ENCODE results near the gene PRSS1. TPM values are rescaled to one million over a fixed set of nuclear protein-coding genes. Genes with fewer than 3 reads are reported as not detected.
"Not testable (repeated sequence)": the region's sequence is repeated elsewhere in the genome, so short reads cannot be mapped to it uniquely, and the experiment has no call there.

The PRSS1 gene
- total RNA-seq, 1 donor from 2014 or later, result not detected

DNA sequence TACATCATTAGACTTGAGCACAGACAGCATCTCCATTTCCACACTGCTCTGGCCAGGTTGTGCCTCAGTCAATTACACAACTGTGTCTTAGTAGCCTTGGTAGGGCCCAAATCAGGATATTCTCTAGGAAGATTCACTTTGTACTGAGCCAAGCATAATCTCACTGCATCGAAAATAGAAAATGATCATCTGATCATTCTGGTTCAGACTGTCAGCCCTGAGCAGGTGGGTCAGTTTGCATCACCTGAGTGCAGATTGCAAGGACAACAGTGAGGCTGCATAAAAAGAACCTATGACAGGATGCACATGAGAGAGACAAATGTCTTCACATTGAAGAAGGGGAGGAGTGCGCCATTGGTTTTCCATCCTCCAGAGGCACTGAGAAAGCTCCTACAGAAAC, 862 bp upstream of the PRSS1 start:
- not testable (repeated sequence) for DNase-seq

DNA sequence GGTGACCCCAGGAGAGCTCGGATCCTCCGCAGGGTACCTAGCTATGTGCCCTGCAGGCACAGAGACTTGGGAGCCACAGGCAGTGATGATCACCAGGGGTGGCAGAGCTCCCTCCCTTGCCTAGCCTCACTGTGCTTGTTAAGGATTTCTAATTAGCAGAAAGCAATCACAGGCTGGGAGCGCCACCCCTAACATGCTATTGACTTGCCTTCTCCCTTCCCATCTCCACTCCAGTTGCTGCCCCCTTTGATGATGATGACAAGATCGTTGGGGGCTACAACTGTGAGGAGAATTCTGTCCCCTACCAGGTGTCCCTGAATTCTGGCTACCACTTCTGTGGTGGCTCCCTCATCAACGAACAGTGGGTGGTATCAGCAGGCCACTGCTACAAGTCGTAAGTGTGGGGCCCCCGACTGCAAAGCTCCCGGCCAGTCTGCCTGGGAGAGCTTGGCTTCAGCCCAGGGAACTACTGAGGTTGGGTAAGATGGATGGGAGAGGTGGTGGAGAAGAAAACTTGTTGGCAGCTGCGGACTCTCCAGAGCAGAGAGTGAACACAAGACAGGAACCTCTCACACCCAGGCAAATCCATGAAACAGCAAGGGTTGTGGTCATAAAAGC, 1.2 kb downstream of the PRSS1 start:
- DNase-seq, result no peak

DNA sequence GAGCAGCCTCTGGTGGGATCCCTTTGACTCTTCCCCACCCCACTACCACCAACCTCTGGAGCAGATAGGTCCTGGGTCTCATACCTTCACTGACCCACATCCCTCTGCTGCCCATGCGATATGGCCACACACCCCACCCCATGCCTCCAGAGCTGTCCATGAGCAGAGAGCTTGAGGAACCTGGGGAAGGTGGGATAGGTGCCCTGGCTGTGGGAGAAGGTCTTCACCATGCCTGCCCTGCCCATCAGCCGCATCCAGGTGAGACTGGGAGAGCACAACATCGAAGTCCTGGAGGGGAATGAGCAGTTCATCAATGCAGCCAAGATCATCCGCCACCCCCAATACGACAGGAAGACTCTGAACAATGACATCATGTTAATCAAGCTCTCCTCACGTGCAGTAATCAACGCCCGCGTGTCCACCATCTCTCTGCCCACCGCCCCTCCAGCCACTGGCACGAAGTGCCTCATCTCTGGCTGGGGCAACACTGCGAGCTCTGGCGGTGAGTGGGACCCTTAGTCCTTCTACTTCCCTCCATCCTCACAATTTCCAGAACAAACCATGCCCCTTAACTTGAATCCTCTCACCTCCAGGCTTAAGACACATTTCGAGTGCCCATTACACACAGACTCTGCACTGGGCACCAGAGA, 2.4 kb downstream of the PRSS1 start:
- DNase-seq, result not testable (repeated sequence)

DNA sequence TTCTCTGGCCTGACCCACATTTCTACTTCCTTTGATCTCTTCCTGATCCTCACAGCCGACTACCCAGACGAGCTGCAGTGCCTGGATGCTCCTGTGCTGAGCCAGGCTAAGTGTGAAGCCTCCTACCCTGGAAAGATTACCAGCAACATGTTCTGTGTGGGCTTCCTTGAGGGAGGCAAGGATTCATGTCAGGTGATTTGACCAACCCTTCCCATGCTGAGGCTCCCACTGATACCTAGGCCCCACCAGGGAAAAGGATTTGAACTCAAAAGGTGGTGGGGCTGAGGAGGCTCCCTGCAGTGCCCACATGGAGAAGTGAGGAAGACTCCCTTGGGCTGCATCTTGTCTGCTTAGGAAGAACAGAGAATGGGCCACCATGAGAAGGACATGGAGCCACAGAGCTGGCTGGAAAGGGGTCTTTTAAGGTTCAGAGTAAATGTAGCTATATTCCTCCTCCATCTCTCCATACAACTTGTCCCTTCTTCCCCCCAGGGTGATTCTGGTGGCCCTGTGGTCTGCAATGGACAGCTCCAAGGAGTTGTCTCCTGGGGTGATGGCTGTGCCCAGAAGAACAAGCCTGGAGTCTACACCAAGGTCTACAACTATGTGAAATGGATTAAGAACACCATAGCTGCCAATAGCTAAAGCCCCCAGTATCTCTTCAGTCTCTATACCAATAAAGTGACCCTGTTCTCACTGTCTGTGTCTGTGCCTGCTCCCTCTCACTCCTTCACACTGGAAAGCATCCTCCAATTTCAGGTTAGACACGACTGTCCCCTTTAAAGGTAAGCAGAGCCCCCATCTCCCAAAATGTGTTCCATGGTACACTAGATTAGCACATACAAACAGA, 3.3 kb downstream of the PRSS1 start:
- DNase-seq, result no peak

DNA sequence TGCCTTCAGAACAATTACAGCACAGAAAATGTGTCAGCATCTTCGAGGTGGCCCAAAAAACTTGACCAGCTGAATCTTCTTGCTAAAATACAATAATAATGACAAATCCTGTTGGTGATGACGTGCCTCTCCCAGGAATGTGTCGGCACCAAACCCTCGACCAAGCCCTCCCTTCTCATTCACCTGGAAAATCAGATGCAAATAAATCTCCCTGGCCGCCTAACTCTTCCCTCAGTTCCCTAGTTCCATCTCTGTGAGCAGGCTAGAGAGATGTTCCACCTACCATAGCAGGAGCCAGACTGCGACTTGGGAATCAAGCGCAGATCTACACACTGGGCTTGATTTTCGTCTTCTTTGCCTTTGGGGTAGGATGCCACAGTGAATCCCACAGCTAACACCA, 4.1 kb downstream of the PRSS1 start:
- no peak for DNase-seq

DNA sequence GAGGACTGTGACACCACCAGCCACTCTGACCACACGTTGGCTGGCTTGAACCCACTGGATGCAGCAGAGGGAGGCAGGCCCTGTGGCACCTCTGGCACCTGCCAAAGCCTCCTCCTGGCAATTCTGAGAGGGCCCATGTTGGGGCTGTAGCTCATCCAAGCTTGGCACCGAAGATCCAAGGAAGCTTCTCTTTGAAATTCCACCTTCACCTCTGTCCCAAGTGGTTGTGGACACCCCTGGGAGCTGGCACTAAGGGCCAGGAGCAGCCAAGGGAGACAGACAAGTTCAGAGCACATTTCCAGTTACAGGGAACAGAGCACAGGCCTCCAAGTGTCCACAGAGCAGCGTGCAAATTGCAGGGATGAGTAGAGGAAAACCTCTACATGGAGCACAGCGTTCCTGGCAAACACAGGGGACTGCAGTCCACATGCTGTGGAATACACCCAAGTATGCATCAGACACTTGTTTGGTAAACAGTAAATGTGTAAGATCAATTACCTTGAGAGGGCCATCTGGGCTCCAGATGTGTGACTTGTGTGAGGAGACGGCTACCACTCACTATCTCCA, 4.7 kb downstream of the PRSS1 start:
- DNase-seq, result not testable (repeated sequence)

DNA sequence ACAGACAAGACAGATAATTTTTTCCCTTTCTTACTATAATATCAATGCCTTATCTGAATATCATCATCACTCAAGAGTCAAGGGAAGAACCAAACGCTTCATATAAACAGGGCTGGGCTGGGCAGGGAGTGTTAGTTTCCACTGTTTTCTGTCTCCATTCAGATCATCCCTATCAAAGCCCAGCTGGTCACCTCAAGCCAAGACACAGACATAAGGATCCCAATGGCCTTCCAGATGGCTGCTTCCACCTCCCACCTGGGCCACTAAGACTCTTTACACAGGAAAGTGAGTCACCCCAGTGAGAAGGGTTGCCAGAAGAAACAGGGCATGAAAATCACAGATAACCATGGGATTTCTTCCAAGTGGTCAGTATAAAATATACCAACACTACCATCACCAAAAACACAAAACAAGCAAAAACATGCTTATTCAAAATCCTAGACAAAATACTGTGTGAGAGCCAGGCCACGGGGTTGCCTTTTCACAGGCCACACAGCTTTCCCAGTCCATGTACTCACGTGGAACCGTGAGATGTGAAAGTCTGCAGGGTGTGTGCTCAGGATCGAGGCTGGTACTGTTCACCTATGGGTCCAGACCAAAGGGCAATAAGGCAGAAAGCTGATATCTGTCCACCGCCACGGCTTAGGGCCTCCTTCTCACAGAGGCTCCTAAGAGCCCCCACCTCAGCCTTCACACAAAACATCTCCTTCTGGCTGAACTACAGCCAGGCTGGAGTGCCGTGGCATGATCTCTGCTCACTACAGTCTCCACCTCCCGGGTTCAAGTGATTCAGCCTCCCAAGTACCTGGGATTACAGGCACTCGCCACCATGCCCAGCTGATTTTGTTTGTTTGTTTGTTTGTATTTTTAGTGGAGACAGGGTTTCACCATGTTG, 5.7 kb downstream of the PRSS1 start:
- peak; percentile 24 for DNase-seq

DNA sequence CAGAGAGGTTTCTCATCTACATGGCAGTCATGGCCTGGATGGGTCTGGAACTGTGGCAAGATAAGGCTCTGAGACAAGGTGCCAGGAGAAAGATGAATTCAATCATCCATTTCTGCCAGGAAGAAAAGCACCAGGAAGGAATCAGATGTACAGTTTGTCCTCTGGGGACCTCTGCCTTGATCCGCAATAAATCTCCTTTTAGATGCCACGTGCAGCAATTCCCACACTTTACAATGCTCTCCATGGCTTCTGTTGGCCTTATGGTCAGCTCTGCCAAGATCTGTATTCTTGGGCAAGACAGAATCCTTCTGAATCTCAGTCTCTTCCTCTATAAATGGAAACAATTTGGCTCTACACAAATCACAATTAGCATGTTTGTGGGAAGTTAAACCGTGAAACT, 9.0 kb downstream of the PRSS1 start:
- not testable (repeated sequence) for DNase-seq

DNA sequence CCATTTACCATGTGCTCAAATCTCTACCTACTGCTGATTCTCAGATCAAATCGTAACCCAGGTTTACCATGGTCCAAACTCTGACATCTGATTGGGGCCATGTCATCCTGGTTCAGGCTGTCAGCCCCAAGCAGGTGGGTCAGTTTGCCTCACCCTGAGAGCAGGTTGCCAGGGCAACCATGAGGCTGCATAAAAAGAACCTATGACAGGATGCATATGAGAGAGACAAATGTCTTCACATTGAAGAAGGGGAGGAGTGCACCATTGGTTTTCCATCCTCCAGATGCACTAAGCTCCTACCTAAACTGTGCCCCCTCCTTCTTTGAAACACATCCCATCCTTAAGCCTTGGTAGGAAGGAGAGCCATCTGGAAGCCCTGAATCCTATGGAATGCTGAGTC, 10.2 kb downstream of the PRSS1 start:
- no peak for DNase-seq

DNA sequence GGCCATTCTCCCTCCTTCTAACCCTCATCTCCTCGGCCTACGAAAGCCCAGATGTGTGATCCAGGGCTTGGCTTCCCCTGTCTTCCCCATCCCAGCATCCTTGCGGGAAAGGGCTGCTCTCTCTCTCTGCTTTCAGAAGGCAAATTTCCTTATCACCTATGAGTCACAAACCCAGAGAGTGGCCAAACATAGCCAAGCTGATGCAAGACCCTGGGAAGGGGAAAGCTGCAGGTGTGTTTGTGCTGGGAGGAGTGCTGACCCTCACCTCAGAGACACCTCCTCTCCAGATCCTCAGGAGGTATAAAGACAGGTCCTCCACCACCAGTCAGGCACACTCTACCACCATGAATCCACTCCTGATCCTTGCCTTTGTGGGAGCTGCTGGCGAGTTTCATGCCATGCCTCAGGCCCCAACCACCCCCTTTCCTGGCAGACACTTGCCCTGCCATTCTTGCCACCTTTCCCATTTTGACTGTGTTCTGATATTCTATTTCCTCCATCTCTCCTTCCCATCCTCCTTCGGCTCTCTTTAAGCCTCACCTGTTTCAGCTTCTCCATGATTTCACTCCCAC, 10.9 kb downstream of the PRSS1 start:
- no peak for DNase-seq

DNA sequence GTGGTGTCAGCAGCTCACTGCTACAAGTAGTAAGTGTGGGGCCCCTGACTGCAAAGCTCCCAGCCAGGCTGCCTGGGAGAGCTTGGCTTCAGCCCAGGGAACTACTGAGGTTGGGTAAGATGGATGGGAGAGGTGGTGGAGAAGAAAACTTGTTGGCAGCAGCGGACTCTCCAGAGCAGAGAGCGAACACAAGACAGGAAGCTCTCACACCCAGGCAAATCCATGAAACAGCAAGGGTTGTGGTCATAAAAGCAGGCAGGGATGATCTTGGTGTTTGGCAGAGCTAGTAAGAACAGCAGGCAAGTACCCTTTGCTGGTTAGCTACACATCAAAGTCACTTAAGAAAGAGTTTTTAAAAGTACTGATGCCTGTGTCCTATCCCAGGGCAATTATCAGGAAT, 12.3 kb downstream of the PRSS1 start:
- not testable (repeated sequence) for DNase-seq

DNA sequence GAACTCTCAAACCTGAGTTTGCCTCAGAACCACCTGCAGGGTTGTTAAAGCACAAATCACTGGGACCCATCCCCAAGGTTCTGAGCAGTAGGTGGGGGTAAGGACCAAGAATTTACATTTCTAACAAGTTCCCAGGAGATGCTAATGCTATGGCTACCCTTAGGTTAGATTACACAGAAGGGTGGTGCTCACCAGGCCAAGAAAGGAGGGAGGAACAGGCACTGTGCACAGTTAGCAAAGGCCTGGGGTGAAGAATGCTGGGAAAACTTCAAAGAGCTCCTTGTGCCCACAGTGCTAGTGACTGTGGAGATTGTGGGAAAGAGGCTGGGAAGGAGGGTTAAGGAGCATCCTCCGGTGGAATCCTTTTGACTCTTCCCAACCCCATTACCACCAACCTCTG, 12.8 kb downstream of the PRSS1 start:
- DNase-seq, result no peak

DNA sequence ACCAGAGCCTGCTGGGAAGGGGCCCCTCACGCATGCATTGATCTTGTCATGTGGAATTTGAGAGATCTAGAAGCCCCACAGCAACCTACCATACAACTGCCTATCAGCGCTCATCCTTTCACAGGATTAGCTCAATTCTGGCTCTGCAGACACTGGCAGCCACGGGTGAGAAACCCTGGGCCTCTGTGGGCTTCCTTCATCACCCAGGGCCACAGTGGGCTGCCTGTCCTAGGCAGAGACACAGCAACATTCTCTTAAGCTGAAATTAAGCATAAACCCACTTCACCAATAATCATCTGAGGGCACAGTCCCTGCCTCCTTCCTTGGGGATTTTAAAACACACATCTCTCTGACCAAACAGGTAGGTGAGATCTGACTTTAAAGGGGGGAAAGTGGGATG, 18.2 kb downstream of the PRSS1 start:
- no peak for DNase-seq

DNA sequence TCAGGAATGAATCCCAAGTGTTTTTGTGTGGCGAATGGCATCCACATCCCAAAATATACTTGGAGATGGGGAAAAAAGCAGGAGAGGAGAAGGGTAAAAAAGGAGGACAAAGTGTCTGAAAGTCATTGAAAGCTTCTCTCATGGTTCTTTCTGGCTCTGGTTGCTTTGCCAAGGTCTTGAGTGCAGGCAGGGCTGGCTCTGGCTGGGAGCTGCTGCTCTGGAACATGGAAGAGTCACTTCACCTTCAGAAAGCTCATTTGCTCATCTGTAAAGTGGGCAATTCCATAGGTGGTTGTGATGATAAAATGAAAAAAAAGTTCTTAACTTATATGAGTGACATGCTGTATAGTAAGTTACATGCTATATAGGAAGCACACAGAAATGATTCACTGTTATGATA, 18.6 kb downstream of the PRSS1 start:
- no peak for DNase-seq

DNA sequence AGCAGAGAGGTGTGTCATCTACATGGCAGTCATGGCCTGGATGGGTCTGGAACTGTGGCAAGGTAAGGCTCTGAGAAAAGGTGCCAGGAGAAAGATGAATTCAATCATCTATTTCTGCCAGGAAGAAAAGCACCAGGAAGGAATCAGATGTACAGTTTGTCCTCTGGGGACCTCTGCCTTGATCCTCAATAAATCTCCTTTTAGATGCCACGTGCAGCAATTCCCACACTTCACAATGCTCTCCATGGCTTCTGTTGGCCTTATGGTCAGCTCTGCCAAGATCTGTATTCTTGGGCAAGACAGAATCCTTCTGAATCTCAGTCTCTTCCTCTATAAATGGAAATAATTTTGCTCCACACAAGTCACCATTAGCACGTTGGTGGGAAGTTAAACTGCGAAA, 19.6 kb downstream of the PRSS1 start:
- DNase-seq, result not testable (repeated sequence)

DNA sequence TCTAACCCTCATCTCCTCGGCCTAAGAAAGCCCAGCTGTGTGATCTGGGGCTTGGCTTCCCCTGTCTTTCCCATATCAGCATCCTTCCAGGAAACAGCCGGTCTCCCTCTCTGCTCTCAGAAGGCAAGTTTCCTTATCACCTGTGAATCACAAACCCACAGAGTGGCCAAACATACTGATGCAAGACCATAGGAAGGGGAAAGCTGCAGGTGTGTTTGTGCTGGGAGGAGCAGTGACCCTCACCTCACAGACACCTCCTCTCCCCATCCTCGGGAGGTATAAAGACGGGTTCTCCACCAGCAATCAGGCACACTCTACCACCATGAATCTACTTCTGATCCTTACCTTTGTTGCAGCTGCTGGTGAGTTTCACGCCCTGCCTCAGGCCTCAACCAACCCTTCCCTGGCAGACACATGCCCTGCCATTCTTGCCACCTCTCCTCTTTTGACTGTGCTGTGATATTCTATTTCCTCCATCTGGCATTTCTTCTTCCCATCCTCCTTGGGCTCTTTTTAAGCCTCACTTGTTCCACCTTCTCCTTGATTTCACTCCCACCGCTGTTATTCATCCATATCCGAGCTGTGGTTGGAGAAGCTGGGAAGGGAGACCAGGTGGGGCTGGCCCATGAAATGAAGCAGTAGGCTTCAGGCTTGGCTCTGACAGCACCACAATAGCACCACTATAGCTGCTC, 21.5 kb downstream of the PRSS1 start, which contains the start of gene PRSS2:
Gene PRSS2, plus strand, starts transcription at position 310 of the 692 bp plus-strand sequence. Its CDS starts 13 bp downstream, at position 323.
- no peak for DNase-seq

DNA sequence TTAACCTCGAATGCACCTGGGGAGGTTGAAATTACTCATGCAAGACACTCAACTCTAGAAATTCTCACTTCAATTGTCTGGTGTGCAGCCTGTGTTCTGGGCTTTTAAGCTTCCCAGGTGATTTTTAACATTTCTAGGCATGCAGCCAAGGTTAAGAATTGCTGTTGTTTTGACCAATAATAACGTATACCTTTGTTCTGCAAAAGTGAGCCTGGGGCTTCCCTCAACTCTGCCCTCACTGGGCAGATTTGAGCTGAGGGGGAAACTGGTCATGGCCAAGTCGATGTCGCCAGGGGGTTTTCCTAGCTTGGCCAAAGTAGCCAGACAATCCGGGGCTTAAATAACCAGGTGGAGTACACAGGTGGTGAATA, 22.1 kb downstream of the PRSS1 start:
- DNase-seq, result no peak

DNA sequence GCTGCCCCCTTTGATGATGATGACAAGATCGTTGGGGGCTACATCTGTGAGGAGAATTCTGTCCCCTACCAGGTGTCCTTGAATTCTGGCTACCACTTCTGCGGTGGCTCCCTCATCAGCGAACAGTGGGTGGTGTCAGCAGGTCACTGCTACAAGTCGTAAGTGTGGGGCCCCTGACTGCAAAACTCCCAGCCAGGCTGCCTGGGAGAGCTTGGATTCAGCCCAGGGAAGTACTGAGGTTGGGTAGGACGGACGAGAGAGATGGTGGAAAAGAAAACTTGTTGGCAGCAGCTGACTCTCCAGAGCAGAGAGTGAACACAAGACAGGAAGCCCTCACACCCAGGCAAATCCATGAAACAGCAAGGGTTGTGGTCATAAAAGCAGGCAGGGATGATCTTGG, 22.8 kb downstream of the PRSS1 start:
- DNase-seq, result no peak

DNA sequence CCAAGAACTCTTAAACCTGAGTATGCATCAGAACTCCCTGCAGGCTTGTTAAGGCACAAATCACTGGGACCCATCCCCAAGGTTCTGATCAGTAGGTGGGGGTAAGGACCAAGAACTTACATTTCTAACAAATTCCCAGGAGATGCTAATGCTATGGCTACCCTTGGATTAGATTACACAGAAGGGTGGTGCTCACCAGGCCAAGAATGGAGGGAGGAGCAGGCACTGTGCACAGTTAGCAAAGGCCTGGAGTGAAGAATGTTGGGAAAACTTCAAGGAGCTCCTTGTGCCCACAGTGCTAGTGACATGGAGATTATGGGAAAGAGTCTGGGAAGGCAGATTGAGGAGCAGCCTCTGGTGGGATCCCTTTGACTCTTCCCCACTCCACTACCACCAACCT, 23.4 kb downstream of the PRSS1 start:
- DNase-seq, result no peak

DNA sequence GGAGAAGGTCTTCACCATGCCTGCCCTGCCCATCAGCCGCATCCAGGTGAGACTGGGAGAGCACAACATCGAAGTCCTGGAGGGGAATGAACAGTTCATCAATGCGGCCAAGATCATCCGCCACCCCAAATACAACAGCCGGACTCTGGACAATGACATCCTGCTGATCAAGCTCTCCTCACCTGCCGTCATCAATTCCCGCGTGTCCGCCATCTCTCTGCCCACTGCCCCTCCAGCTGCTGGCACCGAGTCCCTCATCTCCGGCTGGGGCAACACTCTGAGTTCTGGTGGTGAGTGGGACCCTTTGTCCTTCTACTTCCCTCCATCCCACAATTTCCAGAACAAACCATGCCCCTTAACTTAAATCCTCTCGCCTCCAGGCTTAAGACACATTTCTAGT, 24.0 kb downstream of the PRSS1 start:
- no peak for DNase-seq
